HG02588 (cell line): Measurements from ENCODE around the gene RASSF7.

Source experiments
- ATAC-seq: cut with Tn5 transposase; IDR thresholded peaks from one replicate; pipeline ENCODE4 v1.9.1; 2021; ENCODE audit warnings: mild to moderate bottlenecking, moderate library complexity; ENCODE audit not compliant: unreplicated experiment

The RASSF7 gene

GRCh38 chr11:581752-582151, 21.0 kb downstream of the RASSF7 start:
- ATAC-seq, result no peak

- ATAC-seq, result no peak
These were observed 23.5 kb downstream of the RASSF7 start for GRCh38 chr11:584287-584686.

GRCh38 chr11:586376-587316, 25.9 kb downstream of the RASSF7 start:
- ATAC-seq, result no peak

- ATAC-seq, result no peak
These were observed 26.8 kb downstream of the RASSF7 start for GRCh38 chr11:587546-587945.

- no peak for ATAC-seq
These were observed 27.2 kb downstream of the RASSF7 start for GRCh38 chr11:587978-588380.

- no peak for ATAC-seq
These were observed 29.0 kb downstream of the RASSF7 start for GRCh38 chr11:589798-590197.

GRCh38 chr11:590997-591396, 30.2 kb downstream of the RASSF7 start:
- no peak for ATAC-seq

- no peak for ATAC-seq
These were observed 31.7 kb downstream of the RASSF7 start for GRCh38 chr11:592501-592900.

- ATAC-seq, result no peak
These were observed 32.1 kb downstream of the RASSF7 start for GRCh38 chr11:592918-593317.

GRCh38 chr11:593347-593746, 32.6 kb downstream of the RASSF7 start:
- ATAC-seq, result no peak

GRCh38 chr11:595400-595799, 34.6 kb downstream of the RASSF7 start:
- no peak for ATAC-seq

- ATAC-seq, result no peak
These were observed 35.6 kb downstream of the RASSF7 start for GRCh38 chr11:596374-596773.

GRCh38 chr11:597166-597725, 36.5 kb downstream of the RASSF7 start:
- ATAC-seq, result no peak

GRCh38 chr11:598005-598680, 37.4 kb downstream of the RASSF7 start:
- no peak for ATAC-seq

- ATAC-seq, result no peak
These were observed 40.9 kb downstream of the RASSF7 start for GRCh38 chr11:601573-602245.

- no peak for ATAC-seq
These were observed 42.4 kb downstream of the RASSF7 start for GRCh38 chr11:603154-603553.

GRCh38 chr11:605286-606129, 44.7 kb downstream of the RASSF7 start:
- no peak for ATAC-seq

GRCh38 chr11:606245-606644, 45.5 kb downstream of the RASSF7 start:
- ATAC-seq, result no peak

- ATAC-seq, result no peak
These were observed 46.4 kb downstream of the RASSF7 start for GRCh38 chr11:607020-607780.
